Stimulated activated CD4-positive, alpha-beta T cell treated with anti-CD3 and anti-CD28 coated beads, Interleukin-4, amount 100 ng/mL, for 48 hours (primary cell): ENCODE results near the gene IRAK3.

ENCODE experiments used
- DNase-seq, 2 donors: peaks; one replicate each; pipeline ENCODE4 v3.0.0-alpha.2; 2020; ENCODE audit warnings: low read depth in 2 of 2

The IRAK3 gene, protein sequence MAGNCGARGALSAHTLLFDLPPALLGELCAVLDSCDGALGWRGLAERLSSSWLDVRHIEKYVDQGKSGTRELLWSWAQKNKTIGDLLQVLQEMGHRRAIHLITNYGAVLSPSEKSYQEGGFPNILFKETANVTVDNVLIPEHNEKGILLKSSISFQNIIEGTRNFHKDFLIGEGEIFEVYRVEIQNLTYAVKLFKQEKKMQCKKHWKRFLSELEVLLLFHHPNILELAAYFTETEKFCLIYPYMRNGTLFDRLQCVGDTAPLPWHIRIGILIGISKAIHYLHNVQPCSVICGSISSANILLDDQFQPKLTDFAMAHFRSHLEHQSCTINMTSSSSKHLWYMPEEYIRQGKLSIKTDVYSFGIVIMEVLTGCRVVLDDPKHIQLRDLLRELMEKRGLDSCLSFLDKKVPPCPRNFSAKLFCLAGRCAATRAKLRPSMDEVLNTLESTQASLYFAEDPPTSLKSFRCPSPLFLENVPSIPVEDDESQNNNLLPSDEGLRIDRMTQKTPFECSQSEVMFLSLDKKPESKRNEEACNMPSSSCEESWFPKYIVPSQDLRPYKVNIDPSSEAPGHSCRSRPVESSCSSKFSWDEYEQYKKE

DNA sequence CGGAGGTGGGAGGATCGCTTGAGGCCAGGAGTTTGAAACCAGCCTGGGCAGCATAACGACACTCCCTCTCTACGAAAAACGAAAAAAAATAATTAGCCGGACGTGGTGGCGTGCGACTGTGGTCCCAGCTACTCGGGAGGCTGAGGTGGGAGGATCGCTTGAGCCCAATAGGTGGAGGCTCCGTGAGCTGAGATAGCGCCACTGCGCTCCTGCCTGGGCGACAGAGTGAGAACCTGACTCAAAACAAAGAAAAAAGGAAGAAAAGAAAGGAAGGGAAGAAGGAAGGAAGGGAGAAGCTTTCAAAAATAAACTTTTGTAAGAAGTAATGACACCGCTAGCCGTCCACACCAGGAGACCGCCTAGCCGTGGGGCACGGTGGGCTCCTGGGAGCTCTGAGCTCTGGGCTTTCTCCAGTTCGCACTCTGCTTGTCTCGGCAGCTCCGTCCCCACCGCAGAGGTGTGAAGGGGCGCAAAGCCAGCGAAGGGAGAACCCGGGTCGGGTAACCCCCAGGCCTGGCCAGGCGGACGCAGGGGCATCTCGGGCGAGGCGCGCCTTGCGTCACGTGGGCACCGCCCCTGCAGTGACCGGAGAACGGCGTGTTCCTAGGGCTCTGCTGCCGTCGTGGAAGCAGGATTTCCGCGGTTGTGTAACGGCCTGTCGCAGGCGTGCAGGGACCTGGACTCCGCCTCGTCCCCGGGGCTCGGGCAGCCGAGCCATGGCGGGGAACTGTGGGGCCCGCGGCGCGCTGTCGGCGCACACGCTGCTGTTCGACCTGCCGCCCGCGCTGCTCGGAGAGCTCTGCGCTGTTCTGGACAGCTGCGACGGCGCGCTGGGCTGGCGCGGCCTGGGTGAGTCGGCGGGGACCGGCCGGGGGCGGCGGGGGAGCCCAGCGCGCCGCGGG, at the start of gene IRAK3:
IRAK3 (plus strand) TSS at position 631 of the 902 bp plus-strand sequence; CDS start at position 717, 86 bp downstream.
- DNase-seq = peak; percentile 14

DNA sequence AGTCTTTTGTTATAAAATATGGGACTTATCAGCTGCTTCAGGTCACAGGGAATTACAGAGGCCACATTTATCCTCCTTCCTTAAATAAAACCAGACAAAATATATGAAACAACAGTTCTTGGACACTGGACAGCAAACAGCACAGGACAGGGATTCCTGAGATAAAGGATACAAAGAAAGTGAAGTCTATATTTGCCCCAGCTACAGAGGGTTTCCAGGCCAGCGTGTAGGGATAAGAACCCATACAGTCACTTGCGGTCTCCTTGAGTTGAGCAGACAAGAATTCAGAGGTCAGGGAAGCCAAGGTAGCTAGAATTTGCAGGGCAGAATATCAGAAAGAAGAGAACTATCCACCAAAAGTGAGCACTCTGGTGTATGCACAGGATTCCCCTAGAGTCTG, 49.7 kb upstream of the IRAK3 start:
- no peak for DNase-seq

DNA sequence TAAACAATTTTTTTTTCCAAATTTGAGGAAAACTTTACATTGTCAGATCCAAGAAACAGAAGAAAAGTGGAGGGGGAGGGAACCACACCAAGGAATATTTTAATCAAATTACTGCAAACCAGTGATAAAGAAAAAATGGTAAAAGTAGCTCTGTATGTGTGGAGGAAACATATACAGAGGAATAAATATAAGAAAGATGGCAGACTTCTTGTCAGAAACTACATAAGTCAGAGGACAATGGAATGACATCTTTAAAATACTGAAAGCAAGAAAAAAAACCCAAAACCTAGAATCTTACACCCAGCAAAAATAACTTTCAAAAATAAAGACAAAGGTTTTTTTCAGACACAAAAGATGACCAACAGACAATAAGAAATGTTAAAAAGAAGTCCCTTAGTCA, 48.3 kb upstream of the IRAK3 start:
- DNase-seq = no peak

DNA sequence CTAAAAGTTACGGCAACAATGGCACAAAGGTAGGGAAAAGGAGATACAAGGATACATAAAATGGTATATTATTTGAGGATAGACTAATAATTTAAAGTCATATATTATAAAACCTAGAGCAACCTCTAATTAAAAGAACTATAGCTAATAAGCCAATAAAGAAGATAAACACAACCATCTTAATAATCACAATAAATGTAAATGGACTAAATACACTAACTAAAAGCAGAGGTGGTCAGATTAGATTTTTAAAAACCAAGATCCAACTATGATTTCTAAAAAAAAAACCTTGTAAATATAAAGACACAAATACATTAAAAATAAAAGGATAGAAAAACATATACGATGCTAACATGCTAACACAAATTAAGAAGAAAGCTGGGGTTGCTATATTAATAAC, 47.7 kb upstream of the IRAK3 start:
- no peak for DNase-seq

DNA sequence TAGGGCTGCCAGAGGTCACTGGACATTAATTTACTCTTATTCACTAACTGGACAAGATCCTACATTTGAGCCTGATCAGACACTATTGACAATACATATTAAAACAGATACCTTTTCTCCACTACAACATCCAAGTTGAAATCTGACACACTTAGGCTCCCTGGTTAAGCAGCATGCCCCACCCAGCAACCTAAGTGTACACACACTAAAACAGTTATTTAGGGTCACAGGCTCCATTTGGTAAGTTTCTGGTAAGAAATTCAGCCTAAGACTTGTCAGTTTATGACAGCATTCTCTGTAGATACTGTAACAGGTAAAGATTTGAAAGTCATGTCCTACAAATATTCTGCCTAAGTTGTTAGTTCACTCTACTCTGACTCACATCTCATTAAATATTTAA, 46.2 kb upstream of the IRAK3 start:
- no peak for DNase-seq

DNA sequence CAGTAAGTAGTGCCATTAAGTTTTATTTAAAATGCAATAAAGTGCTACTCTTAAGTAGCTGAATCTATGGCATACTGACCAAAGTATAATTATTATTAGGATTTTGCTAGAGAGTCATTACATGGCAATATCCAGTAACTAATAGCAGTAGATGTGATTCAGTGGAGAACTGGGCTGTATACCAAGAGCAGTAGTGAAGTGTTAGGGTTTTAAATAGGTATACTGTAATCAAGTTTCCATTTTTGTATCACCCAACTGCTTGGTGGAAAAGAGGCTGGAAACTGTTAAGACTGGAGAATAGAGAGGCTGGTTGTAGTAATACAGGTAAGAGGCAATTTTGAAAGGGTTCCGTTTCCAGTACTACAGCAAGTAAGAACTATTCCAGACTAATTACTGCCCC, 45.1 kb upstream of the IRAK3 start:
- DNase-seq = no peak

DNA sequence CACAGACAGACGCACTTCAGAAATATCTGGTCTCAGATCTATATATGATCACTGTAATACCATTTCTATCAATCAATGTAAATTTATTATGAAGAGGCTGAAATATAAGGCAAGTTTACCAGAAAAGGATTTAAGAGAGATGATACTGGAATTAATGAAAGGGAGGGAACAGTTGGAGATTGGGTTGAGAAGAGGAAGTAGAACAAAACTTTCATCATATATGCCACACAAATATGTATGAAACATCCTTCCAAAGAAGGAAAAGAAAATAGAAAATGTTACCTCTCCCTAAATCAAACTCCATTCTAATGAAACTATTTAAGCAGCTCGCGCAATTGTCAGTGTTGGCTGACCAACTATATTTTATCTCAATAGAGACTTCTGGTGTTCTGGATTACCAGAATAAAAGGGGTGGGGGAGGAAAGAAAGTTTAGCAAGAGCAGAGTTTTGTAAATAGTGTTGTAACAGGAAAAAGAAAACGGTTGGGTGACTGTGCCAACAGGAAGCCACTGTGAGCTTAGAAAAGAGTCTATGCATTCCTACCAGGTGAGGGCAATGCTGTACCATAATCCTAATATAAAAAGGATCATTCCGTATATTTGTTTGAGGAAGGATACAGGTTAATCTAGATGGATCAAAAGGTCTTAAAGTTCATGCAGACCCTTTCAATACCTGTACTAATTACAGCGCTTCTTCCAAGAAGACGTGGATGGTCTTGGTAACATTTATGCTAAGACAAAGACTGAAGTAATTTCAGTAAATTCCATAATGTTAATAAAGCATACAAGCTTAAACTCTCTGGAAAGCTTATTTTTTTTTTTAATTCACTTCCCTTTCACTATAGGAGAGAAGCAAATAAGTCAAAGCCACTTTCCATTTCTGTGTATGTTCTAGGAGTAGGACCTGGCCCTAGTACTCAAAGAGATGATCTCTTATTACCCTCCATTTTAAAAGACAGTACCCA, 43.9 kb upstream of the IRAK3 start:
- no peak for DNase-seq

DNA sequence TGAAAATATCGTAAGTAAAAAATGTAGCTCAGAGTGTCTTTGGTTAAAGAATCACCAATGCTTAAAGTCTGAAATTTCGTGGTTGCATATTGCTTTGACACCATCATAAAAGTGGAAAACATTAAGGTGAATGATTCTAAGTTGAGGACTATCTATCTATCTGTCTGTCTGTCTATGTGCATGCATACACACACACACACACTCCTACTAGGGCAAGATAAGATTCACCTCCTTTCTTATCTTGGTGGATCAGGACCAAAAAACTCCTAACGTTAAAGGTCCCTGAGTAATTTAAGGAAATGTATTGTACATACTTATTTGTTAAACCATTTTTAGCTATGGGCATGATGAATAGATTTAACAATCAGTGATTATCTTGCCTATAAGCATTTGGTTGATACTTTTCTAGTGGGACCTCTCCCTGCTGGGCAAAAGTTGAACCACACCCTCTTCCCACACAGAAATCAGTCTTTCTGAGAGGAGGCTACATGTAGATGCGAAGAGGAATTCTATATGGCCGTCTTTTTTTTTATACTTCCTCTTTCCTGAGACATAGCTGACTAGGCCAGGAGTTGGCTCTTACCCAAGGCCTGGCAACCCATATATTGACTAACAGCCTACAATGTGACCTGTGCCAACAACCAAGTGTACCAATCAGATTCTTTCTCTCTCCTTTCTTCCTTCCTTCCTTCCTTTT, 39.2 kb upstream of the IRAK3 start:
- no peak for DNase-seq

DNA sequence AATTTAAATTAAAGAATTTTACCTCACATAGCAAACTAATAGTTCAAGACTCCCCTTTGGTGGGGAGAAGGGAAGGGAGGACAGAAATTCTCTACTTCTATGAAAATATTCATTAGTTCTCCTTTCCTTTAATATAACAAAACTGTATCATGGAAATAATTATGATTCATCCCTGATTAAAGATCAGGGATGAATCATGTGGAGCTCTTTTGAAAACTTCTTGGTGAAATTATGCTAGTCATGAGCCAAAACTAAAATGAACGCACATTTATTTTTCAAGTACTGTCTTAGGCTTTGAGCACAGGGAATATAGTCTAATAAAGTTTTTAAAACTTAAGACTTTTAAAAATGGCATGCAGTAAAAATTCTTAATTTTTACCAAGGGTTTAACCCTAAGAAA, 36.3 kb upstream of the IRAK3 start:
- no peak for DNase-seq

DNA sequence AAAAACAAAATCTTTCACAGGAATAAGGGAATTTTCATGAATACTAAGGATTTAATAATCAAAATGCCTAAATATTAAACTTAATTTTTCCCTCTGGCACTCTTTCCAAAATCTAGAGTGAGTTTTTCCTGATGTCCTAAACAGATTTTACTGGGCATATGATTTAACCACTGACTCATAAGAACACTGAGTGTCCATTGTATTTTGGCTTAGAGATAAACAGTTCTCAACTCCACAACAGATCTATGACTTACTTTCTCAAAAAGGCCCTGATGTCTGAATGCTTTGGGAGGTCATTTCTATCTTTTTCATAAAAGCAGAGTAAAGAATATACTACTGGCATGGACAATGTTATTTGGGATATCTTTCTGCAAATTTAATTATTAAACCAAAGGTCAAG, 34.2 kb upstream of the IRAK3 start:
- no peak for DNase-seq

DNA sequence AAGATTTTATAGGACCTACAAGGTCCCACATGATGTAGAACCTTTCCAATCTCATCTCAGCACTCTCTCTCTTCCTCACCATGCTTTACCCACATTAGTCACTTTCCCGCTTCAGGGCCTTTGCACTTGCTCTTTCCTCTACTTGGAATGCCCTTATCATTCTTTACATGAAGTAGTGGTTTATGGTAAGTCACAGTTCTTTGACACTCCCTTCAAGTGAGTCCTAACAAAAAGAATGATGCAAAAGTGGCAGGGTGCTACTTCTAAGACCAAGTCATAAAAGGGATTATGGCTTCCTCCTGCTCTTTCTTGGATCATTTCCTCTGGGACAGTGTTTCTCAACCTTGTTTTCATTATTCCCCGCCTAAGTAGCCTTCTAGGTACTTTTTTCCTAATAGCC, 32.4 kb upstream of the IRAK3 start:
- DNase-seq = no peak

DNA sequence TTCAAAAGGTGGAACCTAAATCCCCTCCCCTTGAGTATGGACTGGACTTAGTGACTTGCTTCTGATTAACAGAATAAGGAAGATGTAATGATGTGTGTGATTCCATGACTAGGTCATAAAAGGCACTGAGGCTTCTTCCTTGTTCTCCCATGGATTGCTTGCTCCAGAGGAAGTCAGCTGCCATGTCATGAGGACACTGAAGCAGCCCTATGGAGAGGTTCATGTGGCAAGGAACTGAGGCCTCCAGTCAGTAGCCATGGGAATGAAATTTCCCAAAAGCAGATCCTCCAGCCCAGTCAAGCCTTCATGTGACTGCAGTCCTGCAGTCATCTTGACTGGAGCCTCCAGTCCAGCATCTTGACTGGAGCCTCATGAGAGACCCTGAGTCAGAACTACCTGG, 29.9 kb upstream of the IRAK3 start:
- no peak for DNase-seq

DNA sequence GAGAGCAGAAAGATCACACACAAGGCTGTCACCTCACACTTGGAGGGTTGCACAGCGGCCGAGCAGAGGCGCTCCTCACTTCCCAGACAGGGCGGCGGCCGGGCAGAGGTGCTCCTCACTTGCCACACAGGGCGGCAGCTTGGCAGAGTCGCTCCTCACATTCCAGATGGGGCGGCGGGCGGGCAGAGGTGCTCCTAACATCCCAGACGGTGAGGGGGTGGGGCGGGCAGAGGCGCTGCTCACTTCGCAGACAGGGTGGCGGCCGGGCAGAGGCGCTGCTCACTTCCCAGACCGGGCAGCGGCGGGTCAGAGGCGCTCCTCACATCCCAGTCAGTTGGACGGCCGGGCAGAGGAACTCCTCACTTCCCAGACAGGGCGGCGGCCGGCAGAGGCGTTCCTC, 28.3 kb upstream of the IRAK3 start:
- no peak for DNase-seq

DNA sequence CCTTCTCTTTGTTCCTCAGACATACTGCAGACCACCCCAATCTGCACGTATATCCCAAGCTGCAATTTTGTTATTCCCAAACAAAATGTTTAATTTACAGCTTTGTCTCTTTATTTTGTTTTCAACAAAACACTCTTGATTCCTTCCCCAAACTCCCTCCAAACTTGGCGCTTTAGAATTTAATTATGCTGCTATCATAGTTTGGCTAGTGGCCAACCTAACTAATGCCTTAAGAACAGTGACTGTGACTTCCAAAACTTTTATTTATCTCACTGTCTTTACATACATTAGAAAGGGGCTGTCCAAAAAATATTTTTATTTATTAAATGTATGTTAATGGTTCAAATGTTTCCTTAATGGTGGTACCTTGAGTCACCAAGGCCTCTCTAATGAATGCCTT, 26.3 kb upstream of the IRAK3 start:
- DNase-seq = no peak

DNA sequence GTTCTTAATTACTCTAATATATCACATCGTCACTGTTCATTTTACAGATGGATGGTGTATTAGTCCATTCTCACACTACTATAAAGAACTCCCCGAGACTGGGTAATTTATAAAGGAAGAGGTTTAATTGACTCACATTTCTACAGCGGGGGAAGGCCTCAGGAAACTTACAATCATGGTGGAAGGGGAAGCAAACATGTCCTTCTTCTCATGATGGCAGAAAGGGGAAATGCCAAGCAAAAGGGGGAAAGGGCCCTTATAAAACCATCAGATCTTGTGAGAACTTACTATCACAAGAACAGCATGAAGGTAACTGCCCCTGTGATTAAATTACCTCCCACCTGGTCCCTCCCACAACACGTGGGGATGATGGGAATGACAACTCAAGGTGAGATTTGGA, 25.7 kb upstream of the IRAK3 start:
- DNase-seq = no peak

DNA sequence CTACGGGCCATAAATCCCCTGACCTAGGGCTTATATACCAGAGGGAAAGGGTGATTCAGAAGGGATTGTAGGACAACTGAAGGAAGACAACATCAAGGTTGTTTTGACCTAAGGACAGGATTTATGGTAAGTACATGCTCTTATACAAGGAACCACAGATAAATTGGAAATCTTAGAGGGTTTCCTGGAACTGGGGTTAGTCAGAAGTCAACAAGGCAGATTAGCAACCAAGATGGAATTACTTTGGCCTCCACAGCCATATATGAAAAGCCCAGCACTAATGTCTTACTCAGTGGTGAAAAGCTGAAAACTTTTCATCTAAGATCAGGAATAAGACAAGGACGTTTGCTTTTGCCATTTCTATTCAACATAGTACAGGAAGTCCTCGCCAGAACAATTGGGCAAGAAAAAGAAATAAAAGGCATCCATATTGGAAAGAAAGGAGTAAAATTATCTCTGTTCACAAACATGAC, 24.6 kb upstream of the IRAK3 start:
- no peak for DNase-seq

DNA sequence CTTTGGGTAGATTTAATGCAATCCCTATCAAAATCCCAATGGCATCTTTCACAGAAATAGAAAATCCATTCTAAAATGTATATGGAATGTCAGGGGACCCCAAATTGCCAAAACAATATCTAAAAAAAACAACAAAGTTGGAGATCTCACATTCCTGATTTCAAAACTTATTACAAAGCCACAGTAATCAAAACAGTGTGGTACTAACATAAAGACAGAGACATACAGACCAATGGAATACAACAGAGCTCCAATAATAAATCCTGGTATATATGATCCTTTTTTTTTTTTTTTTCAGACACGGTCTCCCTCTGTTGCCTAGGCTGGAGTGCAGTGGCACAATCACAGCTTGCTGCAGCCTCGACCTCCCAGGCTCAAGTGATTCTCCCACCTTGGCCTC, 23.9 kb upstream of the IRAK3 start:
- no peak for DNase-seq

DNA sequence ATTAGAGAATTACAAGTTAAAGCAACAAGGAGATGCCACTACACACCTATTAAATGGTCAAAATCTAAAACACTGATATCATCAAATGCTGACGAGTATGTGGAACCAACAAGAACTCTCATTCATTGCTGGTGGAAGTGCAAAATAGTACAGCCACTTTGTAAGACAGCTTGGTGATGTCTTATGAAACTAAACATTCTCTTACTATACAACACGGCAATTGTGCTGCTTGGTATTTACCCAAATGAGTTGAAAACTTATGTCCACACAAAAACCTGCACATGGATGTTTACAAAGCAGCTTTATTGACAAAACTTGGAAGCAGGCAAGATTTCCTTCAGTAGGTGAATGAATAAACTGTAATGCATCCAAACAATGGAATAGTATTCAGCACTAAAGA, 22.5 kb upstream of the IRAK3 start:
- DNase-seq = no peak

DNA sequence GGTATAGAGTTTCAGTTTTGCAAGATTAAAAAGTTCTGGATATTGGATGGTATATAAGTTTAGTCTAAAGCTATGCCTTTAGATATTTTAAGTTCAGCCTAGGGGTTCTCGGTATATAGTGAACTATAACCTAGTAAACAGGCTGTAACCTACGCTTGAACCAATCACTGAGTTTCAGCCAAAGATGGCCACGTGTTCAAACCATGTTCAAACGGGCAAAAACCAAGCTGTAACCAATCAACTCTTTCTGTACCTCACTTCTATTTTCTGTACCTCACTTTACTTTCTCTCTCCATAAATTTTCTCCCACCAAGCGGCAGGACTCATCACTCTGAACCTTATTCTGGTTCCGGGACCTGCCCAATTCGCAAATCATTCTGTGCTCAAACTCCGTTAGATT, 20.6 kb upstream of the IRAK3 start:
- DNase-seq = no peak
